Trophoblast cell (in vitro differentiated cells and primary cell): Measurements from ENCODE around the gene SARM1.

ENCODE experiments used
- DNase-seq, 2 donors: peaks; one replicate each; pipeline ENCODE4 v3.0.0-alpha.2; 2016
- H2AFZ ChIP-seq: 2 replicates; pipeline ENCODE4 v1.6.1; 2013; ENCODE audit warnings: low read length, moderate library complexity, mild to moderate bottlenecking; ENCODE audit not compliant: insufficient read depth, poor library complexity
- H2AK5ac ChIP-seq: 2 replicates; pipeline ENCODE4 v1.6.1; 2013; ENCODE audit warnings: mild to moderate bottlenecking, low read length
- H2BK120ac ChIP-seq: 2 replicates; pipeline ENCODE4 v1.6.1; 2013; ENCODE audit warnings: low read length, mild to moderate bottlenecking, moderate library complexity; ENCODE audit not compliant: insufficient read depth, poor library complexity
- H2BK12ac ChIP-seq: 2 replicates; pipeline ENCODE4 v1.6.1; 2013; ENCODE audit warnings: mild to moderate bottlenecking, low read length, moderate library complexity
- H2BK5ac ChIP-seq: 2 replicates; pipeline ENCODE4 v1.6.1; 2013; ENCODE audit warnings: low read length, low read depth, moderate library complexity, mild to moderate bottlenecking; ENCODE audit not compliant: poor library complexity
- H3K14ac ChIP-seq: 2 replicates; pipeline ENCODE4 v1.6.1; 2013; ENCODE audit warnings: mild to moderate bottlenecking, low read length
- H3K18ac ChIP-seq: 2 replicates; pipeline ENCODE4 v1.6.1; 2013; ENCODE audit warnings: mild to moderate bottlenecking, low read length
- H3K23ac ChIP-seq: 2 replicates; pipeline ENCODE4 v1.6.1; 2013; ENCODE audit warnings: low read length
- H3K27ac ChIP-seq: 2 replicates; pipeline ENCODE4 v1.5.1; 2013; ENCODE audit warnings: low read depth, mild to moderate bottlenecking, inconsistent platforms, low read length, moderate library complexity
- H3K27me3 ChIP-seq: 2 replicates; pipeline ENCODE4 v1.6.1; 2013; ENCODE audit warnings: inconsistent platforms, mild to moderate bottlenecking, low read length, moderate library complexity; ENCODE audit not compliant: insufficient read depth
- H3K36me3 ChIP-seq, 2 experiments: 1 replicate in 1 of 2; 2 replicates in 1 of 2; pipeline ENCODE4 v1.6.1; 2013; ENCODE audit warnings: low read length in 2 of 2, mild to moderate bottlenecking in 2 of 2, moderate library complexity in 1 of 2; ENCODE audit not compliant: insufficient read depth in 2 of 2, control insufficient read depth in 1 of 2
- H3K4ac ChIP-seq: 2 replicates; pipeline ENCODE4 v1.6.1; 2013; ENCODE audit warnings: low read depth, mild to moderate bottlenecking, low read length, moderate library complexity
- H3K4me1 ChIP-seq, 2 experiments: 1 replicate in 1 of 2; 2 replicates in 1 of 2; pipeline ENCODE4 v1.6.1; 2013; ENCODE audit warnings: low read length in 2 of 2, mild to moderate bottlenecking in 2 of 2, moderate library complexity in 1 of 2; ENCODE audit not compliant: insufficient read depth in 2 of 2, control insufficient read depth in 1 of 2
- H3K4me2 ChIP-seq: 2 replicates; pipeline ENCODE4 v1.6.1; 2013; ENCODE audit warnings: inconsistent platforms, mild to moderate bottlenecking, low read length, moderate library complexity
- H3K4me3 ChIP-seq: 2 replicates; pipeline ENCODE4 v1.5.1; 2013; ENCODE audit warnings: mild to moderate bottlenecking, low read depth, low read length, inconsistent platforms
- H3K79me1 ChIP-seq: one replicate; pipeline ENCODE4 v1.6.1; 2013; ENCODE audit warnings: low read length
- H3K79me2 ChIP-seq: 2 replicates; pipeline ENCODE4 v1.6.1; 2013; ENCODE audit warnings: low read length, mild to moderate bottlenecking; ENCODE audit not compliant: control insufficient read depth, insufficient read depth, poor library complexity
- H3K9ac ChIP-seq: 2 replicates; pipeline ENCODE4 v1.6.1; 2013; ENCODE audit warnings: mild to moderate bottlenecking, low read length
- H3K9me3 ChIP-seq: 2 replicates; pipeline ENCODE4 v1.6.1; 2013; ENCODE audit warnings: low read depth, mild to moderate bottlenecking, control low read depth, inconsistent platforms, low read length; ENCODE audit not compliant: insufficient read depth
- H4K12ac ChIP-seq: 2 replicates; pipeline ENCODE4 v1.6.1; 2013; ENCODE audit warnings: low read depth, mild to moderate bottlenecking, low read length, moderate library complexity
- H4K8ac ChIP-seq: 2 replicates; pipeline ENCODE4 v1.6.1; 2013; ENCODE audit warnings: low read depth, mild to moderate bottlenecking, low read length, moderate library complexity
- H4K91ac ChIP-seq: one replicate; pipeline ENCODE4 v1.6.1; 2013; ENCODE audit warnings: low read depth, mild to moderate bottlenecking, low read length, moderate library complexity
- WGBS: extraction: QIAGEN DNeasy Blood & Tissue Kit; methylation state at CpG from one replicate; pipeline ENCODE4 v1.1.7; 2013; ENCODE audit warnings: missing lambda C conversion rate; ENCODE audit not compliant: insufficient read length, insufficient coverage; ENCODE audit errors: extremely low coverage; 5-methylcytosine and 5-hydroxymethylcytosine counted together

Gene SARM1

GRCh38 chr17:28391401-28391800 is 19.9 kb downstream of the SARM1 start:
- H3K9me3 ChIP-seq = no peaks in the 10 kb centered on the region
- no peaks in the 10 kb centered on the region for H3K36me3 ChIP-seq
- DNase-seq = no peak
- H2BK120ac ChIP-seq = no peak overlapping the region
- H3K4me2 ChIP-seq = no peak overlapping the region
- H3K4me1 ChIP-seq = peaks cover 10 to 11% of the 10 kb centered on the region in 2 experiments
- no CpG with 5 or more reads among the region's 2 CpGs for WGBS
- no peak overlapping the region for H2BK5ac ChIP-seq
- H2AK5ac ChIP-seq = no peak overlapping the region
- H3K18ac ChIP-seq = no peak overlapping the region
- no peak overlapping the region for H3K4ac ChIP-seq
- H3K4me3 ChIP-seq = no peak overlapping the region
- no peaks in the 10 kb centered on the region for H3K79me2 ChIP-seq
- no peak overlapping the region for H2AFZ ChIP-seq
- no peak overlapping the region for H3K27ac ChIP-seq
- H3K23ac ChIP-seq = no peak overlapping the region
- no peaks in the 10 kb centered on the region for H3K27me3 ChIP-seq
- H4K91ac ChIP-seq = no peak overlapping the region
- H3K79me1 ChIP-seq = peaks cover 3% of the 10 kb centered on the region
- no peak overlapping the region for H3K9ac ChIP-seq
- no peak overlapping the region for H4K8ac ChIP-seq
- no peak overlapping the region for H2BK12ac ChIP-seq
- H3K14ac ChIP-seq = no peak overlapping the region
- no peak overlapping the region for H4K12ac ChIP-seq

- Histone ChIP-seq H4K91ac (no peak overlapping the region), H2AFZ (no peak overlapping the region), H2BK12ac (no peak overlapping the region), H3K18ac (no peak overlapping the region), H3K27me3 (no peaks in the 10 kb centered on the region), H3K14ac (no peak overlapping the region), H3K4me1 (peaks cover 14 to 16% of the 10 kb centered on the region in 2 experiments), H2BK120ac (no peak overlapping the region), H3K9ac (no peak overlapping the region), H3K79me2 (no peaks in the 10 kb centered on the region), H3K23ac (no peak overlapping the region), H3K9me3 (no peaks in the 10 kb centered on the region), H2AK5ac (no peak overlapping the region), H2BK5ac (no peak overlapping the region), H3K4me2 (no peak overlapping the region), H4K12ac (no peak overlapping the region), H4K8ac (no peak overlapping the region), H3K4me3 (no peak overlapping the region), H3K27ac (no peak overlapping the region), H3K79me1 (peaks cover 3% of the 10 kb centered on the region), H3K36me3 (no peaks in the 10 kb centered on the region), H3K4ac (no peak overlapping the region)
- no CpG with 5 or more reads among the region's 10 CpGs for WGBS
- no peak for DNase-seq
Observed at GRCh38 chr17:28392491-28392890, 21.0 kb downstream of the SARM1 start.

DNA sequence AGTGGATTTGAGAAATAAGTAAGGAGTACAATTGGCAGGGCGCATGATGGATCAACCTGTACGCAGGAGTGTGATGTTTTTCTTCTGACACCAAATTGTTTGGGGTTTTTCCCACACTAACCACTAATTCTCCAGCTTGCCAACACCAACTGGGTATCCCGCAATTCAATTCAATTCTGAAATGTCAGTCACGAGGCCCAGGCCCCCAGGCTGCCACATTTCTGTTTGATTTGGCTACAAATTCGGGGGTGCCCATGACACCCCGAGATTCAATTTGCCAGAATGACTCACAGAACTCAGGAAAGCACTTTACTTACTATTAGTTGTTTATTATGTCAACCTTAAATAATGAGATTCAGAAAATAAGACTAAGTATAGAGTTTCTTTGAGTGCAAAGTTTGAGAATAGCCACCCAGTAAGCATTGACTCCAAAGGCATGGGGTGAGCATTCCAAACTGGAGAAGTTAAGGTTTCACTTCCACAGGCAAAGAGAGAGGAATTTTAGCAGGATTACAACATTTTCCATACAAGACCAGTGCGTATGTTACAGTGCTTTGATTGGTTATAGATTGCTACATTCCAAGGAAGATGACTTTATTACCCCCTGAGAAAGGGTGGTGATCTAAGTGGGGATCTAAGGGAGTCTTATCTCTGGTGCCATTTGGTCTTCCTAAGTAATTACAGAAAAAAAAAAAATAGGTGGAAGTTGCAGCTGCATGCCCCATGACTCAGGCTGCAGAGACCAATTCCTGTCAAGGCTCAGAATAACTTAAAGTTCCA is 23.0 kb downstream of the SARM1 start:
- H3K79me2 ChIP-seq = no peaks in the 10 kb centered on the region
- no peak overlapping the region for H2BK120ac ChIP-seq
- H3K4me3 ChIP-seq = no peak overlapping the region
- no peak overlapping the region for H2AFZ ChIP-seq
- H3K9me3 ChIP-seq = no peaks in the 10 kb centered on the region
- H2BK5ac ChIP-seq = no peak overlapping the region
- peak in 1 of 2 donors; percentile 49 for DNase-seq
- no peak overlapping the region for H4K12ac ChIP-seq
- peaks cover 3% of the 10 kb centered on the region for H3K79me1 ChIP-seq
- H3K27ac ChIP-seq = no peak overlapping the region
- H3K9ac ChIP-seq = no peak overlapping the region
- H3K4ac ChIP-seq = no peak overlapping the region
- H3K4me2 ChIP-seq = no peak overlapping the region
- no peak overlapping the region for H4K91ac ChIP-seq
- peaks cover 17 to 18% of the 10 kb centered on the region in 2 experiments for H3K4me1 ChIP-seq
- no peaks in the 10 kb centered on the region for H3K36me3 ChIP-seq
- WGBS = no CpG with 5 or more reads among the region's 7 CpGs
- no peak overlapping the region for H4K8ac ChIP-seq
- H2AK5ac ChIP-seq = no peak overlapping the region
- H3K18ac ChIP-seq = no peak overlapping the region
- no peak overlapping the region for H3K23ac ChIP-seq
- H3K14ac ChIP-seq = no peak overlapping the region
- no peak overlapping the region for H2BK12ac ChIP-seq
- no peaks in the 10 kb centered on the region for H3K27me3 ChIP-seq

DNA sequence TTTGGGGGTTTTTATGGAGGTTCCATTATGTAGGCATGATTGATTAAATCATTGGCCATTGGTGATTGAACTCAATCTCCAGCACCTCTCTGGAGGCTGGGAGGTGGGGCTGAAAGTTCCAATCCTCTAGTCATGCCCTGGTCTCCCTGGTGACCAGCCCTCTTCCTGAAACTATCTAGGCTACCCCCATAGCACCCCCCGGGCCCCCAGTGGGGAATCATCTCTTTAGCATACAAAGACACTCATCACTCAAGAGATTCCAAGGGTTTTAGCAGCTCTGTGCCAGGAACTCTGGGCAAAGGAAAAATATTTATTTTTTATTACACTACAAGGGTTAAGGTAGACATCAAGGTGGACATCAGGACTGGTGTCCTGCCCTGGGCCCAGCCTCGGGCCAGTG is 23.9 kb downstream of the SARM1 start:
- Histone ChIP-seq H2BK120ac (no peak overlapping the region), H3K9ac (no peak overlapping the region), H3K79me1 (peaks cover 3% of the 10 kb centered on the region), H2AFZ (no peak overlapping the region), H3K4ac (no peak overlapping the region), H3K27me3 (no peaks in the 10 kb centered on the region), H3K23ac (no peak overlapping the region), H2BK5ac (no peak overlapping the region), H4K91ac (no peak overlapping the region), H3K14ac (no peak overlapping the region), H3K4me2 (no peak overlapping the region), H3K79me2 (no peaks in the 10 kb centered on the region), H4K12ac (no peak overlapping the region), H3K27ac (no peak overlapping the region), H3K9me3 (no peaks in the 10 kb centered on the region), H3K36me3 (no peaks in the 10 kb centered on the region), H3K18ac (no peak overlapping the region), H3K4me1 (peaks cover 17 to 18% of the 10 kb centered on the region in 2 experiments), H3K4me3 (no peak overlapping the region), H4K8ac (no peak overlapping the region), H2BK12ac (peak overlapping the region; percentile 6), H2AK5ac (no peak overlapping the region)
- DNase-seq = no peak
- WGBS = no CpG with 5 or more reads among the region's 2 CpGs
